Fibroblast of peridontal ligament (primary cell): Measurements from ENCODE around the gene SRPK2.
A peak's percentile ranks its signal among the peaks of the same experiment; 100 is the strongest.

Experiments used
- DNase-seq: peaks from one replicate; pipeline ENCODE4 v3.0.0-alpha.2; 2010; ENCODE audit errors: extremely low read depth

The SRPK2 gene

DNA sequence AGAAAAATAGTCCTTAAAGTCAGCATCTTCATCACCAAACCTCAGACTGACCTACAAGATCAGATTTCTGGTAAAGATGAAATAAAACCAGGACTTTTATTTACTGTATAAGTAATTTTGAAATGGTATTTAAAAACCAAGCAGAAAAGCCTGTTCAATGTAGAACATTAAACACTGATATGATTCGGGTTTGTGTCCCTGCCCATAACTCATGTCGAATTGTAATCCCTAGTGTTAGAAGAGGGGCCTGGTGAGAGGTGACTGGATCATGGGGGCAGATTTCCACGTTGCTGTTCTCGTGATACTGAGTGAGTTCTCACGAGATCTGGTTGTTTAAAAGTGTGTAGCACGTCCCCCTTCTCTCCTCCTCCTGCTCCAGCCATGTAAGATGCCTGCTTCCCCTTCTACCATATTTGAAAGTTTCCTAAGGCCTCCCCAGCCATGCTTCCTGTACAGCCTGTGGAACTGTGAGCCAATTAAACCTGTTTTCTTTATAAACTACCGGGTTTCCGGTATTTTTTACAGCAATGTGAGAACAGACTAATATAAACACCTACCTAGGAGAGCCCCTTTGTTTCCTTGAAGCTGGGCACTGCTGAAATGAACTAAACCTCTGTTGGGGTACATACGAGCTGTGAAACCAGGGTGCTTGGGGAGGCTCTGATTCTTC, 254.6 kb downstream of the SRPK2 start:
- no peak for DNase-seq

DNA sequence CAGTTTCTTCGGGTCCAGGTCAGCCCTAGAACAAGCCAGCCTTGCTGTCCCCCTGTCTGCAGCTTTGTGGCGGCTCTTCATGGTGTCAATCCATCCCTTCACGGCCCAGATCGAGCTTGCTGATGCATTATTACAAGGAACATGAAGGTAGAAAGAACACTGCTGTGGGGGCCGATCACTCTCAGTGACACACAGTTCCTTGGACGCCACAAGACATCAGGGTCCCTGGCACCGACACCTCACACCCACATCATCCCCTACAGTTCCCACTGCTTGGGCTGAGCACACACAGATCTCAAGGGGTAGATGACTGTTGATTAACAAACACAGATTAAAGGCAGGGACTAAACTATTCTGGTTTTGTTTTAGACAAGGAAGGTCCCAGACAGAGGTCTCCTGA, 255.4 kb downstream of the SRPK2 start:
- no peak for DNase-seq

DNA sequence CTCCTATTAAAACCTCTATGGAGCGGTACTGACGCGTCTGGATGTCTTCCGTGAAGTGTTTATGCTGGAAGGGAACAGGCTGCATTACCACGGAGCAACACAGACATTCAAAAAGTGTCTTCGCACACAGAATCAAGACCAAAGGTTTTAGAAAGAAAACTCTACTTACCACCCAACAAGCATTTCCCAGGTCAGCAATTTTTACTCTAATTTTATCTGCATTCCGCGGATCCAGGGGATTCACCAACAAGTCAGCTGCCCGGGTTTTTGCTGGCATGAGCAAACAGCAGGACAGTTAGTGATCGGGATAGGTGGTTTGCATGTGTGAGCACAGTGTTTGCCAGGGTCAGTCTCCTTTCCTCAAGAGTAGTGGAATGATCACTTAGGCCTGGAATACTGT, 255.9 kb downstream of the SRPK2 start:
- DNase-seq, result no peak

DNA sequence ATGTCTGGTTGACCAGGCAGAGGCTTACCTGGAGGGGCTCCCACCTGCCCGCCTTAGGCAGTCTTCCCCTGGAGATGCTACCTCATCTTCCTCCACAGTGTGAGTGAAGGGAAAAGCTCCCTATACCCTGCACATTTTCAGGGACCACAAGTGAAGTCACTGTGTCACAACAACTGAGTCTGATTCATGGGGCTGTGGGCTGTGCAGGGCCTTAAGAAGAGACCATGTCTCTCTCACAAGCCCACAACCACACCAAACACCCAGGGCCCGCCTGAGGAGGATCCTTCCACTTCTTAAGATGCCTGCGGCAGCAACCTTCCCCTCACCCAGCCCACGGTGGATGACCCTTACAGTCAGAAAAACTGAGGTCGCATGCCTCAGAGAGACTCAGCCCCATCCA, 256.4 kb downstream of the SRPK2 start:
- DNase-seq, result no peak

DNA sequence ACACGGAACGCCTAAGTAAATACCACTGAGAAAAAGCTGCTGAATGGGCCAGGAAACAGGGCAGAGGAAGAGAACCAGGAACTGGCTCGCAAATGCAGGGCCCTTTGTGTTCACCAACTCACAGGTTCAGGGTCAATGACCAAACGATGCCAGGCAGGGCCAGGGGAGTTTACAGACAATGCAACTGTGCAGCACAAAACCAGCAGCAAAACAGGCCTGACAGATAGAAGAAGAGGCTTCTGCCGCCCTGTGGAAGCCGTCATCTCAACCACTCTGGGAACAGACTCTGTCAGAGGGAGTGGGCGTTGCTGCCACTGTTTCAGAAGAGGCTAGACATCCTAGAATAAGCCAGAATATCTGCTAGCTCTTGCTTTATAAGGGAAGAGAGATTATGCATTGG, 256.8 kb downstream of the SRPK2 start:
- DNase-seq, result no peak

DNA sequence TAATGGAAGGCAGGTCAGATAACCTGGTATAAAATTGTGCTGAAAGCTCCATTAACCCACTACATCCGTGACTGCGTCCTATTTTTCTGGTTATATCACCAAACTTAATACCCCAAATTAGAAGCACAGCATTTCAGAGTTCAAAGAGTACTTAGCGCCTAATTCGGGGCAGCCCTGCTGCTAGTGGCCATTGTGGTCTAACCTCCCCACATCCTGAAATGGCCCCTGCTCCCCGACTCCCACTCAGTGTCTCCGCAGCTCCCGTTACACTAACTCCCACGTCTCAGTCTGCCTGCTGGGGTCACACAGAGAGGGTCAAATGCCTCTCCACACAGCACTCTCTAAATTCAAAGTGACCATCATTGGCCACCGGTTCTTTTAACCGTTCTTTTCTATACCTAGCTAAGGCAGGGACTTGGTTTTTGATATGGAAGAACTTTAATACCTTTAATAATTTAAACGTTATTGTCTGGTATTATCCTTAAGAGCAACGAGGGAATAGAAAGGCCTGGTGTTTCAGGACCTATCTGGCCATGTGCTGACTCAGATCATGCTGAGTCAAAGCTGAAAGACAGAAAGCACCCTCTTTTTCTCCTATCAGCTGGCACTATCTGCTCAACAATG, 257.6 kb downstream of the SRPK2 start:
- DNase-seq, result peak; percentile 21

GRCh38 chr7:105130580-105130979, 258.1 kb downstream of the SRPK2 start:
- DNase-seq, result no peak

- DNase-seq, result no peak
Observed at GRCh38 chr7:105130048-105130447, 258.7 kb downstream of the SRPK2 start.

DNA sequence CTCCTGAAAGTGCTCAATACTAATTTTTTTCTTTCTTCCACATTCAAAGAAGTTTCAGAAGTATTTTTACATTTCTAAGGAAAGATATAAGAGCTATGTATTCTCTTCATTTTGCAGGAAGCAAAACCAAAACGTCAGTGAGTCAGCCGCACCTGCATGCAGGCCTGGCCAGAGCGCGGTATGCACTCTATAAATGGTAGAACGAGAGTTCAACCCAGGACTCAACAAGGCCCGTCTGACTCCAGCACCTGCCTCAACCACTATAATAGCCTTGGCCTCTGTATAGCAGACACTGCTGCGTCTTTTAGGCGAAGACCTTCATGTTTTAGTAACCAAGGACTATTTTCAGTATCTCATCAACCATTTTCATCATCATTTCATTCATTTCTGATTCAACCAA, 261.5 kb downstream of the SRPK2 start:
- no peak for DNase-seq

- no peak for DNase-seq
Observed at GRCh38 chr7:105126436-105126975, 262.2 kb downstream of the SRPK2 start.

GRCh38 chr7:105125745-105126144, 263.0 kb downstream of the SRPK2 start:
- no peak for DNase-seq

GRCh38 chr7:105122619-105123018, 266.1 kb downstream of the SRPK2 start:
- DNase-seq, result no peak

DNA sequence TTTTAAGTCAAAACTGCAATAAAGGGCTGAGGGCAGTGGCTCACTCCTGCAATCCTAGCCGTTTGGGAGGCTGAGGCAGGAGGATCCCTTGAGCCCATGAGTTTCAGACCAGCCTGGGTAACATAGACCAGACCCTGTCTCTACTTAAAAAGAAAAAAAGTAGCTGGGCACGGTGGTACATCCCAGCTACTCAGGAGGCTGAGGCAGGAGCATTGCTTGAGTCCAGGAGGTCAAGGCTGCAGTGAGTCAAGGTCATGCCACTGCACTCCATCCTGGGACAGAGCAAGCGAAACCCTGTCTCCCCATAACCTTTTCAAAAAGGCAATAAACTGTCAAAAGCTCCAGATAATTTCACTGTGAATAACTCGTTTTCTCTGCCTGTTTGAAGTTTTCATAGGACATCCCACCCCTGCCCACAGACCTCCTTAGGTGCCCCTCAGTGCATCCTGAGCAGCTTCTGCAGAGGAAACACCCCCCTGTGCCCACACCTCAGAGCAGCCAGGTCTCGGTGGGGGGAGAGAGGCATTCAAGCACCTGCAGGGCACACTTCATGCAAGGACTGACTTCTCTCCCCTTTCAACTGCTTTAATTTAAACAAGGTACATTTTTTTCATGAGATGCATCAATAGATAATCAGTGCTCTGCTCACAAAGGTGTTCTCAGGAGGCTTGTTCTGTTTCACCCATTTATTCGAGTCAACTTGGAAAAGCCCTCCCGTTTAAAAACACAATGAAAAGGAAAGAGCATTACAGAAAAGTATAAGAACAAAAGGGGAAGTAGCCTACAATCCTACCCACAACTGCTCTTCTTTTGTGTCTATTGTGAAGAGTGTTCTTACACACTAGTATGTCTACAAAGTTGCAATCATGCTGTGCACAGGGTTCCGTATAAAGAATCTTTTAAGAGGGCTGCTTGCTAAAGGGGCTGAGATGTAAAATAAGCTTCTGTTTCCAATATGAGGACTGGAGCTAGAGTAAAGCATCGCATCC, 269.8 kb downstream of the SRPK2 start:
- DNase-seq, result no peak

DNA sequence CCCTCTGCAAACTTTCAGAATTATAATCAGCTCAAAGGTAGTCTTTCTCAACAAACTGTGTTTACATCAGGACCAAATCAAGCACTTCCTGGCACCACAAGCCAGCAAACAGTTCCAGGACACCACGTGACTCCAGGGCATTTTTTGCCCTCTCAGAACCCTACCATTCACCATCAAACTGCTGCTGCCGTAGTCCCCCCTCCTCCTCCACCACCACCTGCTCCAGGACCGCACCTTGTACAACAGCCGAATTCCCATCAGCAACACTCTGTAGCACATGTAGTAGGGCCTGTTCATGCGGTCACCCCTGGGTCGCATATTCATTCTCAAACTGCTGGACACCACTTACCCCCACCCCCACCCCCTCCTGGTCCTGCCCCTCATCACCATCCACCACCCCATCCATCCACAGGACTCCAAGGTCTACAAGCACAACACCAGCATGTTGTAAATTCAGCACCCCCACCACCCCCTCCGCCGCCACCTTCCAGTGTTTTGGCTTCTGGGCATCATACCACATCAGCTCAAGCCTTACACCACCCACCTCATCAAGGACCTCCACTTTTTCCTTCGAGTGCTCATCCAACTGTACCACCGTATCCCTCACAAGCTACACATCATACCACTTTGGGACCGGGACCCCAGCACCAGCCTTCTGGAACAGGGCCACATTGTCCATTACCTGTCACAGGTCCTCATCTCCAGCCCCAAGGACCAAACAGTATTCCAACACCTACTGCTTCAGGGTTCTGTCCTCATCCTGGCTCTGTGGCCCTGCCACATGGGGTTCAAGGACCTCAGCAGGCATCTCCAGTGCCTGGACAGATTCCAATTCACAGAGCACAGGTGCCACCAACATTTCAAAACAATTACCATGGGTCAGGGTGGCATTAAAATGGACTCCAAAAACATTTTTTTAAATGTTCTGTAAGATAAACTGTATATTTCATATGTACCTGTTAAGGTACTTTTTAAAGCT, 276.0 kb downstream of the SRPK2 start:
- no peak for DNase-seq

DNA sequence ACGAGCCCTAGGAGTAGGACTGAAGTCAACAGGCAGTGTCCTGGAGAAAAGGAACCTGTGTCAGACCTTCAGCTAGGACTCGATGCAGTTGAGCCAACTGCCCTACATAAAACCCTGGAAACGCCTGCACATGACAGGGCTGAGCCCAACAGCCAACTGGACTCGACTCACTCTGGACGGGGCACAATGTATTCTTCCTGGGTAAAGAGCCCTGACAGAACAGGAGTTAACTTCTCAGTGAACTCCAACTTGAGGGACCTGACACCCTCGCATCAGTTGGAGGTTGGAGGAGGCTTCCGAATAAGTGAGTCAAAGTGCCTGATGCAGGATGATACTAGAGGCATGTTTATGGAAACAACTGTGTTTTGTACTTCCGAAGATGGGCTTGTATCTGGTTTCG, 281.3 kb downstream of the SRPK2 start:
- DNase-seq, result no peak

DNA sequence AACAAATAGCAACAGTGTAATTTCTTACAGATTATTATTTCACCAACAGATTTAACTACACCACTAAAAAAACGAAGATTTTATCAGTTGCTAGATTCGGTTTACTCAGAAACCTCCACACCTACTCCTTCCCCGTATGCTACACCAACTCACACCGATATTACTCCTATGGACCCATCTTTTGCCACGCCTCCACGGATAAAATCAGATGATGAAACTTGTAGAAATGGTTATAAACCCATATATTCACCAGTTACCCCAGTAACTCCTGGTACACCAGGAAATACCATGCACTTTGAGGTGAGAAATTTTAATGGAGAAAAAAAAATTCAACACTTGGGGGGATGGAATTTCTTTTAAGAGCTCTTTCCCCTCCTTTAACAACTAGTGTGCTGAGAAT, 282.2 kb downstream of the SRPK2 start:
- no peak for DNase-seq

- peak; percentile 46 for DNase-seq
Observed at GRCh38 chr7:105105579-105105978, 283.1 kb downstream of the SRPK2 start.

- DNase-seq, result no peak
Observed at GRCh38 chr7:105102557-105103352, 286.0 kb downstream of the SRPK2 start.

DNA sequence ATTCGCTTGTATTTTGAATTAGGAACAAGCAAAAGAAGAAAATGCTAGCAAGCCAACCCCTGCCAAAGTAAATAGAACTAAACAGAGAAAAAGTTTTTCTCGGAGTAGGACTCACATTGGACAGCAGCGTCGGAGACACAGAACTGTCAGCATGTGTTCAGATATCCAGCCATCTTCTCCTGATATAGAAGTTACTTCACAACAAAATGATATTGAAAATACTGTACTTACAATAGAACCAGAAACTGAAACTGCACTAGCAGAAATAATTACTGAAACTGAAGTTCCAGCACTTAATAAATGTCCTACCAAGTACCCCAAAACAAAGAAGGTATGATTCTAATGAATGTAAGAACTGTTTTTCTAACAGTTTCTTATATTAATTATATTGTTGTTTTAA, 286.9 kb downstream of the SRPK2 start:
- DNase-seq, result peak; percentile 41

- peak; percentile 36 for DNase-seq
Observed at GRCh38 chr7:105098863-105099515, 289.7 kb downstream of the SRPK2 start.
